Stimulated activated CD4-positive, alpha-beta T cell treated with anti-CD3 and anti-CD28 coated beads, TNF-alpha, amount 100 ng/mL, for 1 hour (primary cell): Measurements from ENCODE around the gene COL23A1.

Experiments used
- DNase-seq, 3 donors: peaks; one replicate each; pipeline ENCODE4 v3.0.0-alpha.2; 2020; ENCODE audit warnings: low read depth in 3 of 3, low spot score in 1 of 3

The COL23A1 gene

GRCh38 chr5:178439493-178440180, 150.6 kb downstream of the COL23A1 start:
- no peak for DNase-seq

GRCh38 chr5:178438796-178439195, 151.4 kb downstream of the COL23A1 start:
- no peak for DNase-seq

- DNase-seq: no peak
Measured at GRCh38 chr5:178437386-178438075, 152.7 kb downstream of the COL23A1 start.

- DNase-seq: no peak
Measured at GRCh38 chr5:178436326-178436940, 153.8 kb downstream of the COL23A1 start.

- no peak for DNase-seq
Measured at GRCh38 chr5:178435321-178436238, 154.6 kb downstream of the COL23A1 start.

GRCh38 chr5:178434851-178435250, 155.3 kb downstream of the COL23A1 start:
- DNase-seq: no peak

- DNase-seq: no peak
Measured at GRCh38 chr5:178434016-178434761, 156.0 kb downstream of the COL23A1 start.

GRCh38 chr5:178433273-178433775, 156.9 kb downstream of the COL23A1 start:
- no peak for DNase-seq

GRCh38 chr5:178432421-178433272, 157.5 kb downstream of the COL23A1 start:
- DNase-seq: no peak

- no peak for DNase-seq
Measured at GRCh38 chr5:178431782-178432165, 158.4 kb downstream of the COL23A1 start.

- no peak for DNase-seq
Measured at GRCh38 chr5:178431063-178431781, 159.0 kb downstream of the COL23A1 start.

GRCh38 chr5:178430186-178431062, 159.8 kb downstream of the COL23A1 start:
- DNase-seq: no peak

GRCh38 chr5:178429491-178430185, 160.6 kb downstream of the COL23A1 start:
- DNase-seq: no peak

GRCh38 chr5:178429156-178429468, 161.1 kb downstream of the COL23A1 start:
- no peak for DNase-seq

GRCh38 chr5:178428341-178429155, 161.6 kb downstream of the COL23A1 start:
- DNase-seq: no peak

- no peak for DNase-seq
Measured at GRCh38 chr5:178427576-178428197, 162.5 kb downstream of the COL23A1 start.
